ENCODE measurements around the gene MEAK7.

The MEAK7 gene

DNA sequence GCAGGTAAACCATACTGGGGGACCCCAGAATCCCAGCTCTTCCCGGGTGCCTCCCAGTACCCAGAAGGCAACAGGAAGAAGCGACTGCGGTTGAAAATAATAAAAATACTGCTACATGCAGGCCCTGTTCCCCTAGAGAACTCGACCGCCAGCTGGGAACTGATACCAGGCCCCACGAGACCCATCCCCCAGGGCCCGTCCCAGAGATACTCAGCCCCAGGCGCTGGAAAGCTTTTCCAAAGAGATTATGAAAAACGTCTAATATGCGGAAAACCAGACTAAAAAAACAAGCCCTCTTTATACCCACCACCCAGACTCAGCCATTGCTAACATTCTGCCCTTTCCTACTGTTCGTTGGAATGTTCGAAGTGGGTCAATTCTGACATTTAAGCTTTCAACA is 12.9 kb upstream of the MEAK7 start:
- TF ChIP-seq, protein P1, sequence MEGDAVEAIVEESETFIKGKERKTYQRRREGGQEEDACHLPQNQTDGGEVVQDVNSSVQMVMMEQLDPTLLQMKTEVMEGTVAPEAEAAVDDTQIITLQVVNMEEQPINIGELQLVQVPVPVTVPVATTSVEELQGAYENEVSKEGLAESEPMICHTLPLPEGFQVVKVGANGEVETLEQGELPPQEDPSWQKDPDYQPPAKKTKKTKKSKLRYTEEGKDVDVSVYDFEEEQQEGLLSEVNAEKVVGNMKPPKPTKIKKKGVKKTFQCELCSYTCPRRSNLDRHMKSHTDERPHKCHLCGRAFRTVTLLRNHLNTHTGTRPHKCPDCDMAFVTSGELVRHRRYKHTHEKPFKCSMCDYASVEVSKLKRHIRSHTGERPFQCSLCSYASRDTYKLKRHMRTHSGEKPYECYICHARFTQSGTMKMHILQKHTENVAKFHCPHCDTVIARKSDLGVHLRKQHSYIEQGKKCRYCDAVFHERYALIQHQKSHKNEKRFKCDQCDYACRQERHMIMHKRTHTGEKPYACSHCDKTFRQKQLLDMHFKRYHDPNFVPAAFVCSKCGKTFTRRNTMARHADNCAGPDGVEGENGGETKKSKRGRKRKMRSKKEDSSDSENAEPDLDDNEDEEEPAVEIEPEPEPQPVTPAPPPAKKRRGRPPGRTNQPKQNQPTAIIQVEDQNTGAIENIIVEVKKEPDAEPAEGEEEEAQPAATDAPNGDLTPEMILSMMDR (IDR thresholded peaks at IDR 0.05; ENCODE audit: insufficient read depth, low read length, poor library complexity, severe bottlenecking): no peak
- Histone ChIP-seq H3K27me3 (replicated peaks; ENCODE audit: control insufficient read depth, insufficient read depth, low read length) (no peaks in the 10 kb centered on the region), H3K36me3 (ENCODE audit: control insufficient read depth, insufficient read depth, low read length) (no peaks in the 10 kb centered on the region), H3K4me3 (replicated peaks; ENCODE audit: low read depth, low read length) (no peak overlapping the region)
- DNase-seq (ENCODE audit: extremely low read depth, insufficient read length): no peak

DNA sequence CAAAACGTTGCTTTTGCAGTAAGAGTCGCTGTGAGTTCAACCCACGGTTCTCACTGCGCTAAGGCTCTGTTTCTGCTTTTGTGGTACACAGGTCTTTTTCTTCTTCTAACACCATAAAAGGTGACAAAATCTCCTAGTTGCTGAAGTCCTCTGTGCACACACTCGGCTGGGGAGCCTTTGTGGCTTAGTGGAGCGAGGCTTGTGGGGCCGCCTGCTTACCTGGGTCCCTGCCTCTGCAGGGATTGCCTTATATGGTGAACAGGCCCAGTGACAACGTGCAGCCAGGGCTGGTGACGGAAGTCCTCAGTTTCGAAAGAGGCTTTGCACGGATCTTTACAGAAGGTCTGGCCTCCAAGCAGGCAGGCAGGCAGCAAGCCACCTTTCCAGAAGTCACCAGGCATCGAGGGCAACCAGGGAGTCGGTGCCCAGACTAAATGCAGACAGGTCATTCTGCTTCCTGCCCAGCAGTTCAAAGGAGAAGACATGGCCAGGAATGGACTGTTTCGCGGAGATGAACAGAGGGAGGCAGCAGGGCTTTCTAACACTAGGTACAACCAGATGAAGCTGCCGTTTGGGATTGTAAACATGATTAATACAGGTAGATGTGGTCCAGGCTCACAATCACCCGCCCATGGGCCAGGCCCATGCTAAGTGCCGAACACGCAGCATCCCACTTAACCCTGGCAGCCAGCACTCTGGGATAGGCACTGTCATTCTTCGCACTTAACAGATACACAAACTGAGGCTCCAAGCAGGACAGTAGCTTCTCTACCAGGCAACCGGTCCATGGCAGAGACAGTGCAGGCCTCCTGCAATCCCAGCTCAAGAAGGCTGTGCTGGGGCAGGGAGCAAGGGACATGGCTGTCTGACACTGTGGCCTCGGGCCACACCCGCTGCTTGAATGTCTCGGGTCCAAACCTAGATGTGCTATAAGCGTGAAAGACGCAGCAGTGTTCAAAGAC is 10.7 kb upstream of the MEAK7 start:
- DNase-seq (ENCODE audit: extremely low read depth, insufficient read length): peak; percentile 88
- Histone ChIP-seq H3K4me3 (replicated peaks; ENCODE audit: low read depth, low read length) (no peak overlapping the region), H3K27me3 (replicated peaks; ENCODE audit: control insufficient read depth, insufficient read depth, low read length) (no peaks in the 10 kb centered on the region), H3K36me3 (ENCODE audit: control insufficient read depth, insufficient read depth, low read length) (no peaks in the 10 kb centered on the region)
- TF ChIP-seq, protein P1 (IDR thresholded peaks at IDR 0.05; ENCODE audit: insufficient read depth, low read length, poor library complexity, severe bottlenecking): no peak

DNA sequence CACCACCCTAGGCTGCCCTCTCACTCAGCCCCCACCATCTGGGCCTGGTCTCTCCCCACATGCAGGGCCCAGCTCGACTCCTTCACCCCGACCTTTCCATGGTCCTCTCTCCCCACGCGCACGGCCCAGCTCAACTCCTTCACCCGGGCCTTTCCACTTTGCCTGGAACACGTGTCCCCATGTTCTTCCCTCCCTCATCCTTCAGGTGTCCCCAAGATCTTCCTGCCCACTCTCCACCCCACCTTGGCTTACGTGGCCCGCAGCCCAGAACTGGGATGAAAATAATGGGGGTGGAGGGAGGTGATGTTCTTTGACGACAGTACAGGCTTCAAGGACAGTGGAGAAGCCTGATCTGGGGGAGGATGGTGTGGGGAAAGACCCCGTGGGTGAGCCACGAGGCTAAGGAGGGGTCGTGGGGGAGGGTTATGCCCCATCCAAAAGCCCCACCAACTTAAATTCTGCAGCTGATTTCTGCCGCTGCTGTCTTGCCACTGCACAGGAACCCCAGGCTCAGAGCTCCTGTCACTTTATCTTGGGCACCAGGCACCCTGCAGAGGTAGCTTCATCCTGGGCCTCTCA is 9.9 kb upstream of the MEAK7 start:
- no peaks in the 10 kb centered on the region for H3K27me3 ChIP-seq (replicated peaks; ENCODE audit: control insufficient read depth, insufficient read depth, low read length)
- TF ChIP-seq, protein P1 (IDR thresholded peaks at IDR 0.05; ENCODE audit: insufficient read depth, low read length, poor library complexity, severe bottlenecking): no peak
- DNase-seq (ENCODE audit: extremely low read depth, insufficient read length): no peak
- H3K36me3 ChIP-seq (ENCODE audit: control insufficient read depth, insufficient read depth, low read length): no peaks in the 10 kb centered on the region
- H3K4me3 ChIP-seq (replicated peaks; ENCODE audit: low read depth, low read length): no peak overlapping the region

DNA sequence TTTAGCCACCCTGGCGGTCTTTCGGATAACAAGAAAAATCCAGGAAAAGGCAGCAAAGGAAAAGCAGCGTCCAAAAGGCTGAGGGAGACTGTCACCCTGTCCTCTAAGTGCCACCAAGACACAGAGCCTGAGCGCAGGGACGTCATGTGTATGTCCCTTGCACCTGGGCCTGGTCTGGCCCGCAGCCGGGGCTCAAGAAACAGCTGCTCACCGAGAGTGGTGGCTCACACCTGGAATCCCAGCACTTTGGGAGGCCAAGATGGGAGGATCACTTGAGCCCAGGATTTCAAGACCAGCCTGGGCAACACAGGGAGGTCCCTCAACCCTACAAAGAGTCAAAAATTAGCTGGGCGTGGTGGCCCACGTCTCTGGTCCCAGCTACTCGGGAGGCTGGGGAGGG is 9.2 kb upstream of the MEAK7 start:
- Histone ChIP-seq H3K36me3 (ENCODE audit: control insufficient read depth, insufficient read depth, low read length) (no peaks in the 10 kb centered on the region), H3K27me3 (replicated peaks; ENCODE audit: control insufficient read depth, insufficient read depth, low read length) (no peaks in the 10 kb centered on the region), H3K4me3 (replicated peaks; ENCODE audit: low read depth, low read length) (no peak overlapping the region)
- no peak for DNase-seq (ENCODE audit: extremely low read depth, insufficient read length)
- TF ChIP-seq, protein P1 (IDR thresholded peaks at IDR 0.05; ENCODE audit: insufficient read depth, low read length, poor library complexity, severe bottlenecking): no peak

DNA sequence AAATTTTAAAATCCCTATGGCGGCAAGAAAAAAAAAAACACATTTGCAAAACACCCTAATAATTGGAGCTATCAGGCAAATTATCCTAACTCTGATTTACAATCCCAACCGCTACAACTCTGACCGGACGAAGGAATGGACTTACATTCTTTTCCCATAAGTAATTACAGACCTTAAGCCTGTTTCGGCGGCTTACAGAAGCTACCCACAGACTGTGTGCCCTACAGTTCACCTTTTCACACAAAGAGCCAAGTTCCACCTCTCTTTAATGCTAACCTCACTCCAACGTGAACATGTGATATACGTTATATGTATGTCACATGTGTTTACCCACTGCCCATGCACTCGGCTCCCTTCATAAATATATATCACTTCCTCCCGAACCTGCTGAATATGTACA is 8.7 kb upstream of the MEAK7 start:
- no peaks in the 10 kb centered on the region for H3K27me3 ChIP-seq (replicated peaks; ENCODE audit: control insufficient read depth, insufficient read depth, low read length)
- TF ChIP-seq, protein P1 (IDR thresholded peaks at IDR 0.05; ENCODE audit: insufficient read depth, low read length, poor library complexity, severe bottlenecking): no peak
- no peak for DNase-seq (ENCODE audit: extremely low read depth, insufficient read length)
- H3K36me3 ChIP-seq (ENCODE audit: control insufficient read depth, insufficient read depth, low read length): no peaks in the 10 kb centered on the region
- no peak overlapping the region for H3K4me3 ChIP-seq (replicated peaks; ENCODE audit: low read depth, low read length)
